ENCODE data around the gene CHRM1. TPM values are rescaled to one million over a fixed set of nuclear protein-coding genes. Genes with fewer than 3 reads are reported as not detected.

Gene CHRM1, protein sequence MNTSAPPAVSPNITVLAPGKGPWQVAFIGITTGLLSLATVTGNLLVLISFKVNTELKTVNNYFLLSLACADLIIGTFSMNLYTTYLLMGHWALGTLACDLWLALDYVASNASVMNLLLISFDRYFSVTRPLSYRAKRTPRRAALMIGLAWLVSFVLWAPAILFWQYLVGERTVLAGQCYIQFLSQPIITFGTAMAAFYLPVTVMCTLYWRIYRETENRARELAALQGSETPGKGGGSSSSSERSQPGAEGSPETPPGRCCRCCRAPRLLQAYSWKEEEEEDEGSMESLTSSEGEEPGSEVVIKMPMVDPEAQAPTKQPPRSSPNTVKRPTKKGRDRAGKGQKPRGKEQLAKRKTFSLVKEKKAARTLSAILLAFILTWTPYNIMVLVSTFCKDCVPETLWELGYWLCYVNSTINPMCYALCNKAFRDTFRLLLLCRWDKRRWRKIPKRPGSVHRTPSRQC
- total RNA-seq (1 to 10 TPM; 1.1 to 1.5 TPM), polyA plus RNA-seq (1 to 10 TPM in 1 of 2 donors, under 1 TPM in 1; 0.38 to 1.3 TPM)
- long read RNA-seq, donor 1, partial matches to known transcripts = 0 of 1 reads
- long read RNA-seq, donor 1, other reads (novel, unspliced or antisense) = 0 of 1 reads
- long read RNA-seq, donor 2 = 0 reads
- long read RNA-seq, donor 3 = 0 reads
- long read RNA-seq, donor 4 = 0 reads
- long read RNA-seq, donor 5, partial matches to known transcripts = 0 of 1 reads
- long read RNA-seq, donor 5, other reads (novel, unspliced or antisense) = 0 of 1 reads

DNA sequence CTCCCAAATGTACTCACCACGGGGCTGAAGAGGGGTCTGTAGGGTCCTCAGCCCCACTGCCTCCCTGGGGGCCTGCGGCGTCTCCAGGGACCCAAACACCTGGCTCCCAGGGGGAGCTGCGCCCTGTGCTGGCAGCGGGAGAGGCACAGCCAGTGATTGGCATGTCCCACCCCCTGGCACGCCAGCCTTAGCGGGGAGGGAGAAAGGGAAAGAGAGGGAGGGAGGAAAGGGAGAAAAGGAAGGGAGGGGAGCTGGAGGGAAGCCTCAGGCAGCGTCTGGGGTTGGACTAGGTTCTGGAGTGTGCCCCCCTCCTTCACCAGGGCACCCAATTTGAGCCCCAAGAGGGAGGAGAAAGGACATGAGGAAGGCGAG lies at the start of gene CHRM1:
Gene CHRM1 (minus strand): TSS at position 163 of the 372 bp plus-strand sequence. CDS start 10,263 bp downstream, outside the sequence.
- H3K9ac ChIP-seq (ENCODE audit: insufficient read depth in 1 of 2, low read length in 2 of 2) = no peak within 1 kb of the TSS
- H3K9me3 ChIP-seq (ENCODE audit: control insufficient read depth in 4 of 4, insufficient read depth in 3 of 4, low read length in 3 of 4) = no peaks in the 10 kb centered on the region
- peak within 1 kb of the TSS in 1 of 2 donors; percentile 82 for H3K27ac ChIP-seq (ENCODE audit: low read depth in 1 of 2, low read length in 1 of 2)
- H3K27me3 ChIP-seq (ENCODE audit: control insufficient read depth in 3 of 3, insufficient read depth in 3 of 3, low read length in 2 of 3) = peaks cover 0 to 57% (median 48%) of the 10 kb centered on the region in 3 donors
- ATAC-seq (ENCODE audit: insufficient read depth, low FRiP score) (no peak), DNase-seq (peak in 1 of 3 donors; percentile 18)
- H3K4me3 ChIP-seq = peak within 1 kb of the TSS; percentile 18
- no peaks in the 10 kb centered on the region for H3K36me3 ChIP-seq (ENCODE audit: control insufficient read depth in 4 of 4, insufficient read depth in 4 of 4, low read length in 4 of 4)
- H3K4me1 ChIP-seq (ENCODE audit: control insufficient read depth in 5 of 5, insufficient read depth in 5 of 5, low read length in 5 of 5) = peaks cover 0 to 30% (median 17%) of the 10 kb centered on the region in 5 donors
- TF ChIP-seq, protein P1, sequence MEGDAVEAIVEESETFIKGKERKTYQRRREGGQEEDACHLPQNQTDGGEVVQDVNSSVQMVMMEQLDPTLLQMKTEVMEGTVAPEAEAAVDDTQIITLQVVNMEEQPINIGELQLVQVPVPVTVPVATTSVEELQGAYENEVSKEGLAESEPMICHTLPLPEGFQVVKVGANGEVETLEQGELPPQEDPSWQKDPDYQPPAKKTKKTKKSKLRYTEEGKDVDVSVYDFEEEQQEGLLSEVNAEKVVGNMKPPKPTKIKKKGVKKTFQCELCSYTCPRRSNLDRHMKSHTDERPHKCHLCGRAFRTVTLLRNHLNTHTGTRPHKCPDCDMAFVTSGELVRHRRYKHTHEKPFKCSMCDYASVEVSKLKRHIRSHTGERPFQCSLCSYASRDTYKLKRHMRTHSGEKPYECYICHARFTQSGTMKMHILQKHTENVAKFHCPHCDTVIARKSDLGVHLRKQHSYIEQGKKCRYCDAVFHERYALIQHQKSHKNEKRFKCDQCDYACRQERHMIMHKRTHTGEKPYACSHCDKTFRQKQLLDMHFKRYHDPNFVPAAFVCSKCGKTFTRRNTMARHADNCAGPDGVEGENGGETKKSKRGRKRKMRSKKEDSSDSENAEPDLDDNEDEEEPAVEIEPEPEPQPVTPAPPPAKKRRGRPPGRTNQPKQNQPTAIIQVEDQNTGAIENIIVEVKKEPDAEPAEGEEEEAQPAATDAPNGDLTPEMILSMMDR (IDR thresholded peaks at IDR 0.05; ENCODE audit: control extremely low read depth, extremely low read depth) = no peak
- WGBS, 2 donors = 24 to 35% methylated on average over 8 to 9 of the region's 9 CpGs

DNA sequence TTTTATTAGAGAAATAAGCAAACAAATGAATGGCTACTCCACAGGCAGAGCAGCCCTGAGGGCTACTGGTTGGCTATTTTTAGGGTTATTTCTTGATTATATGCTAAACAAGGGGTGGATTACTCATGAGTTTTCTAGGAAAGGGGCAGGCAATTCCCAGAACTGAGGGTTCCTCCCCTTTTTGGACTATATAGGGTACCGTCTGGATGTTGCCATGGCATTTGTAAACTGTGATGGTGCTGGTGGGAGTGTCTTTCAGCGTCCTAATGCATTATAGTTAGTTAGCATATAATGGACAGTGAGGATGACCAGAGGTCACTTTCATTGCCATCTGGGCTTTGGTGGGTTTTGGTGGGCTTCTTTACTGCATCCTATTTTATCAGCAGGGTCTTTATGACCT lies 44.4 kb upstream of the CHRM1 start:
- no peaks in the 10 kb centered on the region for H3K27me3 ChIP-seq (ENCODE audit: control insufficient read depth in 3 of 3, insufficient read depth in 3 of 3, low read length in 2 of 3)
- WGBS, 2 donors = 66 to 69% methylated on average over 2 of the region's 2 CpGs
- no peak overlapping the region for H3K9ac ChIP-seq (ENCODE audit: insufficient read depth in 1 of 2, low read length in 2 of 2)
- no peak overlapping the region for H3K4me3 ChIP-seq
- H3K9me3 ChIP-seq (ENCODE audit: control insufficient read depth in 4 of 4, insufficient read depth in 3 of 4, low read length in 3 of 4) = no peaks in the 10 kb centered on the region
- TF ChIP-seq, protein P1 (IDR thresholded peaks at IDR 0.05; ENCODE audit: control extremely low read depth, extremely low read depth) = no peak
- no peaks in the 10 kb centered on the region for H3K4me1 ChIP-seq (ENCODE audit: control insufficient read depth in 5 of 5, insufficient read depth in 5 of 5, low read length in 5 of 5)
- ATAC-seq (ENCODE audit: insufficient read depth, low FRiP score) = no peak
- DNase-seq = no peak
- H3K36me3 ChIP-seq (ENCODE audit: control insufficient read depth in 4 of 4, insufficient read depth in 4 of 4, low read length in 4 of 4) = no peaks in the 10 kb centered on the region
- H3K27ac ChIP-seq (ENCODE audit: low read depth in 1 of 2, low read length in 1 of 2) = no peak overlapping the region

DNA sequence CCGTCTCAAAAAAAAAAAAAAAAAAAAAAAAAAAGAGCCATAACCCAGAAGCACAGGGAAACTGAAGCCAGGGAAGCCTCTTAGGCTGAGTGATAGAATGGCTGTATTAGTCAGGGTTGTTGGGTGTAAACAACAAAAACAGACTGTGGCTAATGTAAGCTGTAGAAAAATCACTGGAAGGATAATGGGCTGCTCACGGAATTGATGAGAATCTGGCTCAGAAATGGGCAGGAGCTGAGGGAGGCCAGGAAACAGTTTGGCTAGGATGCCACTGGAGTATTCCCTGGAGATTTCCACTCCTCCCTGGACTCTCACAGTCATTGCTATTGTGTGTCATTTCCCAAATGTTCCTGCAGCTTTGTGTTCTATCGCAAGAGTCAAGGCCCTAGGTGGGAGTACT lies 41.2 kb upstream of the CHRM1 start:
- Histone ChIP-seq H3K4me3 (no peak overlapping the region), H3K27ac (ENCODE audit: low read depth in 1 of 2, low read length in 1 of 2) (no peak overlapping the region), H3K36me3 (ENCODE audit: control insufficient read depth in 4 of 4, insufficient read depth in 4 of 4, low read length in 4 of 4) (no peaks in the 10 kb centered on the region), H3K27me3 (ENCODE audit: control insufficient read depth in 3 of 3, insufficient read depth in 3 of 3, low read length in 2 of 3) (no peaks in the 10 kb centered on the region), H3K4me1 (ENCODE audit: control insufficient read depth in 5 of 5, insufficient read depth in 5 of 5, low read length in 5 of 5) (peaks cover 0 to 11% (median 7%) of the 10 kb centered on the region in 5 donors), H3K9me3 (ENCODE audit: control insufficient read depth in 4 of 4, insufficient read depth in 3 of 4, low read length in 3 of 4) (no peaks in the 10 kb centered on the region), H3K9ac (ENCODE audit: insufficient read depth in 1 of 2, low read length in 2 of 2) (no peak overlapping the region)
- 90 to 94% methylated on average over 3 of the region's 3 CpGs for whole genome bisulfite sequencing, 2 donors
- ATAC-seq (ENCODE audit: insufficient read depth, low FRiP score) (no peak), DNase-seq (peak in 1 of 3 donors; percentile 20)
- TF ChIP-seq, protein P1 (IDR thresholded peaks at IDR 0.05; ENCODE audit: control extremely low read depth, extremely low read depth) = no peak

Data from lung (tissue), 16 donors.